BE2C (cell line): Measurements from ENCODE around the gene ARHGAP42. TPM values are rescaled to one million over a fixed set of nuclear protein-coding genes. Genes with fewer than 3 reads are reported as not detected.
A peak's percentile ranks its signal among the peaks of the same experiment; 100 is the strongest.

Source experiments
- DNase-seq: peaks from one replicate; pipeline ENCODE4 v3.0.0-alpha.2; 2020
- H3K27me3 ChIP-seq: fragments of 250-450 bp; sonication (Bioruptor Pico); 2 replicates; pipeline ENCODE4 v1.5.1; 2020; ENCODE audit warnings: mild to moderate bottlenecking
- H3K36me3 ChIP-seq: fragments of 250-450 bp; sonication (Bioruptor Pico); 2 replicates; pipeline ENCODE4 v1.5.1; 2020; ENCODE audit warnings: mild to moderate bottlenecking
- H3K4me1 ChIP-seq: fragments of 250-450 bp; sonication (Bioruptor Pico); 2 replicates; pipeline ENCODE4 v1.5.1; 2020
- H3K4me3 ChIP-seq: 2 replicates; pipeline ENCODE4 v1.5.1; 2011; ENCODE audit warnings: low read depth, low read length
- H3K9me3 ChIP-seq: fragments of 250-450 bp; sonication (Bioruptor Pico); 2 replicates; pipeline ENCODE4 v1.5.1; 2020
- polyA plus RNA-seq: library from polyadenylated mRNA; unstranded; fragments of >200 nt; gene quantifications from one replicate; pipeline ENCODE4 v1.2.1, GENCODE V29; 2012; ENCODE audit warnings: low read depth, missing spikeins; ENCODE audit not compliant: insufficient read length, insufficient read depth
- TF ChIP-seq, protein P1 (sequence below): IDR thresholded peaks from 2 replicates; pipeline ENCODE4 v1.5.1; 2012; ENCODE audit warnings: mild to moderate bottlenecking, low read depth, low read length

The ARHGAP42 gene, protein sequence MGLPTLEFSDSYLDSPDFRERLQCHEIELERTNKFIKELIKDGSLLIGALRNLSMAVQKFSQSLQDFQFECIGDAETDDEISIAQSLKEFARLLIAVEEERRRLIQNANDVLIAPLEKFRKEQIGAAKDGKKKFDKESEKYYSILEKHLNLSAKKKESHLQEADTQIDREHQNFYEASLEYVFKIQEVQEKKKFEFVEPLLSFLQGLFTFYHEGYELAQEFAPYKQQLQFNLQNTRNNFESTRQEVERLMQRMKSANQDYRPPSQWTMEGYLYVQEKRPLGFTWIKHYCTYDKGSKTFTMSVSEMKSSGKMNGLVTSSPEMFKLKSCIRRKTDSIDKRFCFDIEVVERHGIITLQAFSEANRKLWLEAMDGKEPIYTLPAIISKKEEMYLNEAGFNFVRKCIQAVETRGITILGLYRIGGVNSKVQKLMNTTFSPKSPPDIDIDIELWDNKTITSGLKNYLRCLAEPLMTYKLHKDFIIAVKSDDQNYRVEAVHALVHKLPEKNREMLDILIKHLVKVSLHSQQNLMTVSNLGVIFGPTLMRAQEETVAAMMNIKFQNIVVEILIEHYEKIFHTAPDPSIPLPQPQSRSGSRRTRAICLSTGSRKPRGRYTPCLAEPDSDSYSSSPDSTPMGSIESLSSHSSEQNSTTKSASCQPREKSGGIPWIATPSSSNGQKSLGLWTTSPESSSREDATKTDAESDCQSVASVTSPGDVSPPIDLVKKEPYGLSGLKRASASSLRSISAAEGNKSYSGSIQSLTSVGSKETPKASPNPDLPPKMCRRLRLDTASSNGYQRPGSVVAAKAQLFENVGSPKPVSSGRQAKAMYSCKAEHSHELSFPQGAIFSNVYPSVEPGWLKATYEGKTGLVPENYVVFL
- polyA plus RNA-seq = 11.2 TPM

DNA sequence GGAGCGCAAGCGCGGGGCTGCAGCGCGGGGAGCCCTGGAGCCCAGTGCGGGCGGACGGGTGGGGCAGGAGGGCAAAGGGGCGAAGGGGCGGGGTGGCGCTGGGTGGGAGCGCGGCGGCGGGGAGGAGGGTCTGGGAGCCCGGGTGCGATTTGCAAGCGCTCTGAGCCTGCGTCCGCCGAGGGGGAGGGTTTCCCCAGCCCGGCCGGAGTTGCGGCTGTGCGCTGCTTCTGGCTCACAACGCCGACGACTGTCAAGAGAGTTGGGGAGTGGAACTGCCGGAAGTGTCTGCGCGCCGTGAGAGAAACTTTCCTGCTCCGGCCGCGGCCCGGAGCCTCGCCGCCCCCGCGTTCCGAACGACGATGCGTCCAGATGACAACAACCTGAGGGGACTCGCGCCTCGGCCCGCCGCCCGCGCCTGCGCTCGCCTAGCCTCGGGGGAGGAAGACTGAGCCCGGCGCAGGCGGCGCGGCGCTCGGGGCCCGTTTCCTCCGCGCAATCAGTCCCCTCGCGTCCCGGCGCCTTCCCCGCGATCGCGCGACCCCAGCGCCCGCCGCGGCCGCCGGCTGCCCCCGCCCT is at the start of gene ARHGAP42:
ARHGAP42 (plus strand) TSS at position 235 of the 576 bp plus-strand sequence. CDS start 391 bp downstream, outside the sequence.
- peaks cover 19% of the 10 kb centered on the region for H3K4me1 ChIP-seq
- peak; percentile 78 for DNase-seq
- H3K9me3 ChIP-seq = no peaks in the 10 kb centered on the region
- H3K4me3 ChIP-seq = peak within 1 kb of the TSS; percentile 74
- no peaks in the 10 kb centered on the region for H3K27me3 ChIP-seq
- 0 out of 2 replicates have a peak, but pooled peaks cover 2% of the 10 kb centered on the region for H3K36me3 ChIP-seq
- TF ChIP-seq, protein P1, sequence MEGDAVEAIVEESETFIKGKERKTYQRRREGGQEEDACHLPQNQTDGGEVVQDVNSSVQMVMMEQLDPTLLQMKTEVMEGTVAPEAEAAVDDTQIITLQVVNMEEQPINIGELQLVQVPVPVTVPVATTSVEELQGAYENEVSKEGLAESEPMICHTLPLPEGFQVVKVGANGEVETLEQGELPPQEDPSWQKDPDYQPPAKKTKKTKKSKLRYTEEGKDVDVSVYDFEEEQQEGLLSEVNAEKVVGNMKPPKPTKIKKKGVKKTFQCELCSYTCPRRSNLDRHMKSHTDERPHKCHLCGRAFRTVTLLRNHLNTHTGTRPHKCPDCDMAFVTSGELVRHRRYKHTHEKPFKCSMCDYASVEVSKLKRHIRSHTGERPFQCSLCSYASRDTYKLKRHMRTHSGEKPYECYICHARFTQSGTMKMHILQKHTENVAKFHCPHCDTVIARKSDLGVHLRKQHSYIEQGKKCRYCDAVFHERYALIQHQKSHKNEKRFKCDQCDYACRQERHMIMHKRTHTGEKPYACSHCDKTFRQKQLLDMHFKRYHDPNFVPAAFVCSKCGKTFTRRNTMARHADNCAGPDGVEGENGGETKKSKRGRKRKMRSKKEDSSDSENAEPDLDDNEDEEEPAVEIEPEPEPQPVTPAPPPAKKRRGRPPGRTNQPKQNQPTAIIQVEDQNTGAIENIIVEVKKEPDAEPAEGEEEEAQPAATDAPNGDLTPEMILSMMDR = no peak

DNA sequence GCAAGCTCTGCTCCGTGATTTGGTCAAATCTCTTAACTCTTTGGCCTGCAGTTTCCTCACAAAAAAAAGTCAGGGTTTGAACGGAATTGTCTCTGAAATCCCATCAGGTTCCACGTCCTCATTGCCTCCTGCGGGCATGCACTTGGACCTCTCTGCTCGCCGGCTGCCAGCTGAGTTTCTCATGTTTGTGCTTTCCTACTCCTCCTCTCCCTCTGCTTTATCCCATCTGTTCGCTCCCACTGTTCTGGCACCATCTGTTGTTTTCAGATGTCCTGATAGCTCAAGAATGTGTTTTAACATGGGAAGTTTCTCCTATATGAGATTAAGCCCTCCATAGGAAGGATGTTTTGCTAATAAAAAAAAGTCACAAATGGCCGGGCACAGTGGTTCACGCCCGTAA is 49.4 kb upstream of the ARHGAP42 start:
- no peaks in the 10 kb centered on the region for H3K27me3 ChIP-seq
- TF ChIP-seq, protein P1 = no peak
- peaks cover 16% of the 10 kb centered on the region for H3K4me1 ChIP-seq
- H3K9me3 ChIP-seq = no peaks in the 10 kb centered on the region
- H3K36me3 ChIP-seq = no peaks in the 10 kb centered on the region
- DNase-seq = no peak
- no peak overlapping the region for H3K4me3 ChIP-seq

DNA sequence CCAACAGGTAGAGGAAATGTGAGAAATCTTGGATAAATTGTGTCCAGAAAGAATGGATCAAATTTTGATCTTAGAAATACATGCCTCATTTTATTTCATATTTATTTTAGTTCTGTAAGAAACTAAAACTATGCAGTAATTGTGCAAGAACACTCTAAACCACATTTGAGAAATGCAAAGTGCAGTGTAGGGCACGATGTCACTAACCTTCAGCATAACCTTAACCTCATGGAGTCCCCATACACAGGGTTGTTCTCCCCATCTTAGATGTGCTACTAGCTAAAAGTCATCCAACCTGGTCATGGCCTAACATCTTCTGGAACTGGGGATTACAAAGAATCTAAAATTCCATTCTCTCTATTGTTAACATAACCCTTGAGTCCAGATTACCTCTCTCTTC is 48.4 kb upstream of the ARHGAP42 start:
- no peaks in the 10 kb centered on the region for H3K27me3 ChIP-seq
- H3K9me3 ChIP-seq = no peaks in the 10 kb centered on the region
- H3K4me1 ChIP-seq = peaks cover 14% of the 10 kb centered on the region
- no peak overlapping the region for H3K4me3 ChIP-seq
- TF ChIP-seq, protein P1 = no peak
- no peak for DNase-seq
- no peaks in the 10 kb centered on the region for H3K36me3 ChIP-seq

DNA sequence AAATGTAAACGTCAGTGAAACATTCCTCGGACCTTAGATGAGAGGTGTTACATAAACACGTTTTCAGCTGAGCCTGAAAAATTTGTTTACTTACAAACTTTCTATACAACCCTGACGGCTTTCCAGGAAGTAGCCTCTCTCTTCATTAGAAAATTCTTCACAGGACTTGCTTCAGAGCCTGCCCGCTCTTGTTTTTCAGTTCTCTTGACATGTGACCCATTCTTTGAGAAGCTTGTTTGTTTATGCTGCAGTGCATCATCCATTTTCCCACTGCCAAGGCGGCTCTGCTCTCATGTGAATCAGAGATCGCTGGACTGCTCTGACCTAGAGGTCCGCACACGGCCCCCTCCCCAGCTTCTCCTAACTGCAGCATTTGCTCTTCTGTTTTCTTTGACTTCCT is 47.9 kb upstream of the ARHGAP42 start:
- Histone ChIP-seq H3K36me3 (no peaks in the 10 kb centered on the region), H3K9me3 (no peaks in the 10 kb centered on the region), H3K27me3 (no peaks in the 10 kb centered on the region), H3K4me1 (peaks cover 14% of the 10 kb centered on the region), H3K4me3 (no peak overlapping the region)
- no peak for DNase-seq
- TF ChIP-seq, protein P1 = no peak

DNA sequence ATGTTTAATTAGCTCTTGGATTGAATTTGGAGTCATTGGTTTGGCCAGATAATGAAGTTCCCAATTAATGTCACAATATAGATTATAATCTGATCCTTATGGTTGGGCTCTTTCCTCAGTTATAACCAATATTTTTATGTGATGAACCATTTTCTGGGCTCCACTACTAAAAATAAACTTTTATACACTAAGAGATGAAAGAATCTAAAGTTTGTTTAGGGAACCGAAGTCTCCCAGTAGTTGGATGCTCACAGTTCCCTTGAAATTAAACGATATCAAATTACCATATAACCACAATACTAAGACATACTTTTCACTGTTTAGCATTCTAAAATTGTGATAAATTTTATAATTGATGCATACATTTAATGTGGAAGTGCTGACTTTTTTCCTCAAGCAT is 47.0 kb upstream of the ARHGAP42 start:
- Histone ChIP-seq H3K27me3 (no peaks in the 10 kb centered on the region), H3K4me3 (no peak overlapping the region), H3K4me1 (peaks cover 14% of the 10 kb centered on the region), H3K36me3 (no peaks in the 10 kb centered on the region), H3K9me3 (no peaks in the 10 kb centered on the region)
- no peak for DNase-seq
- TF ChIP-seq, protein P1 = no peak
